GM23338 (cell line): Measurements from ENCODE around the gene CIITA. TPM values are rescaled to one million over a fixed set of nuclear protein-coding genes. Genes with fewer than 3 reads are reported as not detected.
A peak's percentile ranks its signal among the peaks of the same experiment; 100 is the strongest.

ENCODE experiments used
- ATAC-seq: fragments of 200-7000 bp; cut with Tn5 transposase; 3 replicates; pipeline ENCODE4 v1.9.1; 2020
- DNase-seq: peaks from one replicate; pipeline ENCODE4 v3.0.0-alpha.2; 2015; ENCODE audit warnings: low spot score
- H2AFZ ChIP-seq: fragments of 200-600 bp; sonication (generic); 2 replicates; pipeline ENCODE4 v1.8.0; 2016; ENCODE audit warnings: antibody characterized with exemption, mild to moderate bottlenecking, moderate library complexity
- H3F3A ChIP-seq: fragments of 200-600 bp; sonication (generic); replicated peaks from 2 replicates; pipeline ENCODE4 v1.8.0; 2017; ENCODE audit warnings: antibody characterized with exemption, mixed run types, low read depth
- H3K27ac ChIP-seq: fragments of 200-600 bp; sonication (generic); 2 replicates; pipeline ENCODE4 v1.6.1; 2016; ENCODE audit warnings: low read depth
- H3K27me3 ChIP-seq: fragments of 200-600 bp; sonication (generic); 2 replicates; pipeline ENCODE4 v1.8.0; 2016; ENCODE audit warnings: mild to moderate bottlenecking, mixed run types, moderate library complexity; ENCODE audit not compliant: insufficient read depth
- H3K36me3 ChIP-seq: fragments of 200-600 bp; sonication (generic); 2 replicates; pipeline ENCODE4 v1.8.0; 2016; ENCODE audit warnings: mild to moderate bottlenecking; ENCODE audit not compliant: insufficient read depth
- H3K4me1 ChIP-seq: fragments of 200-600 bp; sonication (generic); 2 replicates; pipeline ENCODE4 v1.8.0; 2016; ENCODE audit warnings: mild to moderate bottlenecking, moderate library complexity; ENCODE audit not compliant: insufficient read depth
- H3K4me2 ChIP-seq: fragments of 200-600 bp; sonication (generic); 2 replicates; pipeline ENCODE4 v1.7.1; 2017; ENCODE audit warnings: mixed run types
- H3K4me3 ChIP-seq: fragments of 200-600 bp; sonication (generic); 2 replicates; pipeline ENCODE4 v1.6.1; 2016; ENCODE audit warnings: mixed run types
- H3K79me2 ChIP-seq: fragments of 200-600 bp; sonication (generic); replicated peaks from 2 replicates; pipeline ENCODE4 v1.8.0; 2017; ENCODE audit warnings: mild to moderate bottlenecking; ENCODE audit not compliant: insufficient read depth
- H3K9me2 ChIP-seq: fragments of 200-600 bp; sonication (generic); 2 replicates; pipeline ENCODE4 v1.8.0; 2017; ENCODE audit not compliant: insufficient read depth
- H4K20me1 ChIP-seq: fragments of 200-600 bp; sonication (generic); replicated peaks from 2 replicates; pipeline ENCODE4 v1.8.0; 2017; ENCODE audit warnings: mild to moderate bottlenecking; ENCODE audit not compliant: insufficient read depth
- H3K27ac Mint-ChIP-seq: 2 replicates; pipeline ENCODE4 v1.8.0; 2020; ENCODE audit warnings: inconsistent platforms, mild to moderate bottlenecking, moderate library complexity, mixed read lengths
- H3K27me3 Mint-ChIP-seq: 3 replicates; pipeline ENCODE4 v1.8.0; 2022; ENCODE audit warnings: low read depth, mild to moderate bottlenecking, moderate library complexity, mixed read lengths, inconsistent platforms; ENCODE audit not compliant: insufficient read depth, poor library complexity
- H3K36me3 Mint-ChIP-seq: 3 replicates; pipeline ENCODE4 v1.8.0; 2021; ENCODE audit warnings: low read depth, mild to moderate bottlenecking, inconsistent platforms, moderate library complexity, mixed read lengths
- H3K4me1 Mint-ChIP-seq: 3 replicates; pipeline ENCODE4 v1.8.0; 2020; ENCODE audit warnings: mild to moderate bottlenecking, inconsistent platforms, mixed read lengths
- H3K4me3 Mint-ChIP-seq: 3 replicates; pipeline ENCODE4 v1.8.0; 2021; ENCODE audit warnings: moderate library complexity, mild to moderate bottlenecking, inconsistent platforms, mixed read lengths
- H3K9me3 Mint-ChIP-seq: 3 replicates; pipeline ENCODE4 v1.8.0; 2020; ENCODE audit warnings: moderate library complexity, mild to moderate bottlenecking, inconsistent platforms, mixed read lengths
- CREB1 ChIP-seq: fragments of 250-450 bp; sonication (Bioruptor Pico); IDR thresholded peaks from 2 replicates; pipeline ENCODE4 v1.5.0; 2020; ENCODE audit warnings: low read depth, mild to moderate bottlenecking, moderate library complexity
- ETS1 ChIP-seq: IDR thresholded peaks from 2 replicates; pipeline ENCODE4 v1.6.1; 2016; ENCODE audit warnings: antibody characterized with exemption
- EZH2 ChIP-seq: fragments of 200-600 bp; sonication (generic); IDR thresholded peaks from one replicate; pipeline ENCODE4 v1.8.0; 2017; ENCODE audit warnings: antibody characterized with exemption, mild to moderate bottlenecking, low read depth; ENCODE audit not compliant: unreplicated experiment
- EZH2phosphoT487 ChIP-seq: fragments of 200-600 bp; sonication (generic); IDR thresholded peaks from one replicate; pipeline ENCODE4 v1.8.1; 2018; ENCODE audit warnings: antibody characterized with exemption; ENCODE audit not compliant: unreplicated experiment
- JUNB ChIP-seq: IDR thresholded peaks from one replicate; pipeline ENCODE4 v1.6.1; 2016; ENCODE audit warnings: antibody characterized with exemption; ENCODE audit not compliant: unreplicated experiment
- NANOG ChIP-seq: IDR thresholded peaks from 2 replicates; pipeline ENCODE4 v1.6.1; 2016; ENCODE audit warnings: antibody characterized with exemption, borderline replicate concordance
- POLR2AphosphoS5 ChIP-seq: IDR thresholded peaks from 2 replicates; pipeline ENCODE4 v1.6.1; 2016; ENCODE audit warnings: antibody characterized with exemption, low read depth
- STAT1 ChIP-seq: IDR thresholded peaks from one replicate; pipeline ENCODE4 v1.6.1; 2016; ENCODE audit warnings: antibody characterized with exemption; ENCODE audit not compliant: unreplicated experiment
- ZNF114 ChIP-seq: fragments of 250-450 bp; sonication (Bioruptor Pico); IDR thresholded peaks from 2 replicates; pipeline ENCODE4 v1.5.0; 2020; ENCODE audit warnings: mild to moderate bottlenecking, moderate library complexity
- ZNF331 ChIP-seq: fragments of 250-450 bp; sonication (Bioruptor Pico); IDR thresholded peaks from 2 replicates; pipeline ENCODE4 v1.5.0; 2020; ENCODE audit warnings: low read depth, mild to moderate bottlenecking, moderate library complexity
- ZNF462 ChIP-seq: fragments of 250-450 bp; sonication (Bioruptor Pico); IDR thresholded peaks from 2 replicates; pipeline ENCODE4 v1.5.0; 2020; ENCODE audit warnings: mild to moderate bottlenecking, moderate library complexity
- polyA plus RNA-seq: library from polyadenylated mRNA; unstranded; fragments of >200 nt; fragmentation: Nextera tagmentation; extraction: Ambion mirVana; gene quantifications from 2 replicates; pipeline ENCODE4 v1.2.1, GENCODE V29; 2016
- total RNA-seq: library from RNA; depleted of rRNA; stranded (reverse); fragments of >200 nt; shearing (Covaris generic); gene quantifications from 2 replicates; pipeline ENCODE4 v1.2.3, GENCODE V29; 2014
- TF ChIP-seq, protein P1 (sequence below), 2 experiments: fragments of 200-600 bp in 1 of 2; sonication (generic) in 1 of 2; conservative IDR thresholded peaks; 2 replicates each; pipeline versions ENCODE4 v1.5.1 to v1.6.1; 2016 to 2017; ENCODE audit warnings: antibody characterized with exemption in 2 of 2, low read depth in 2 of 2, mild to moderate bottlenecking in 2 of 2, moderate library complexity in 1 of 2
- TF ChIP-seq, protein P2 (sequence below): IDR thresholded peaks from one replicate; pipeline ENCODE4 v1.6.1; 2018; ENCODE audit warnings: antibody characterized with exemption; ENCODE audit not compliant: unreplicated experiment

The CIITA gene
- total and polyA plus RNA-seq, 2 experiments from 2014 or later, result 0.10 to 0.57 TPM

GRCh38 chr16:10940501-10941079, 63.6 kb downstream of the CIITA start:
- ATAC-seq, result no peak
- H3K79me2 ChIP-seq, result peaks cover 45% of the 10 kb centered on the region
- H3K27ac ChIP-seq, result no peak overlapping the region
- no peaks in the 10 kb centered on the region for H3K9me2 ChIP-seq
- H3K4me2 ChIP-seq, result peak overlapping the region; percentile 96
- no peak for DNase-seq
- Mint-ChIP-seq H3K4me1 (peaks cover 35% of the 10 kb centered on the region), H3K27me3 (peaks cover 6% of the 10 kb centered on the region), H3K9me3 (no peaks in the 10 kb centered on the region), H3K4me3 (peak overlapping the region; percentile 92), H3K36me3 (no peaks in the 10 kb centered on the region; the same call in 2 of the 3 replicates), H3K27ac (no peak overlapping the region)
- peaks cover 23% of the 10 kb centered on the region for H3K4me1 ChIP-seq
- H3K4me3 ChIP-seq, result peak overlapping the region; percentile 65
- H3K36me3 ChIP-seq, result no peaks in the 10 kb centered on the region; the same call in 1 of the 2 replicates
- TF ChIP-seq ETS1 (no peak), ZNF114 (CRISPR knock-in tag) (no peak), JUNB (no peak), ZNF331 (CRISPR knock-in tag) (no peak), STAT1 (no peak), CREB1 (no peak), ZNF462 (no peak), POLR2AphosphoS5 (no peak), EZH2phosphoT487 (no peak), EZH2 (no peak), NANOG (no peak)
- TF ChIP-seq, protein P1, sequence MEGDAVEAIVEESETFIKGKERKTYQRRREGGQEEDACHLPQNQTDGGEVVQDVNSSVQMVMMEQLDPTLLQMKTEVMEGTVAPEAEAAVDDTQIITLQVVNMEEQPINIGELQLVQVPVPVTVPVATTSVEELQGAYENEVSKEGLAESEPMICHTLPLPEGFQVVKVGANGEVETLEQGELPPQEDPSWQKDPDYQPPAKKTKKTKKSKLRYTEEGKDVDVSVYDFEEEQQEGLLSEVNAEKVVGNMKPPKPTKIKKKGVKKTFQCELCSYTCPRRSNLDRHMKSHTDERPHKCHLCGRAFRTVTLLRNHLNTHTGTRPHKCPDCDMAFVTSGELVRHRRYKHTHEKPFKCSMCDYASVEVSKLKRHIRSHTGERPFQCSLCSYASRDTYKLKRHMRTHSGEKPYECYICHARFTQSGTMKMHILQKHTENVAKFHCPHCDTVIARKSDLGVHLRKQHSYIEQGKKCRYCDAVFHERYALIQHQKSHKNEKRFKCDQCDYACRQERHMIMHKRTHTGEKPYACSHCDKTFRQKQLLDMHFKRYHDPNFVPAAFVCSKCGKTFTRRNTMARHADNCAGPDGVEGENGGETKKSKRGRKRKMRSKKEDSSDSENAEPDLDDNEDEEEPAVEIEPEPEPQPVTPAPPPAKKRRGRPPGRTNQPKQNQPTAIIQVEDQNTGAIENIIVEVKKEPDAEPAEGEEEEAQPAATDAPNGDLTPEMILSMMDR (conservative IDR thresholded peaks at IDR 0.05; ENCODE audit: low read depth in 2 of 2), result no peak
- TF ChIP-seq, protein P2, sequence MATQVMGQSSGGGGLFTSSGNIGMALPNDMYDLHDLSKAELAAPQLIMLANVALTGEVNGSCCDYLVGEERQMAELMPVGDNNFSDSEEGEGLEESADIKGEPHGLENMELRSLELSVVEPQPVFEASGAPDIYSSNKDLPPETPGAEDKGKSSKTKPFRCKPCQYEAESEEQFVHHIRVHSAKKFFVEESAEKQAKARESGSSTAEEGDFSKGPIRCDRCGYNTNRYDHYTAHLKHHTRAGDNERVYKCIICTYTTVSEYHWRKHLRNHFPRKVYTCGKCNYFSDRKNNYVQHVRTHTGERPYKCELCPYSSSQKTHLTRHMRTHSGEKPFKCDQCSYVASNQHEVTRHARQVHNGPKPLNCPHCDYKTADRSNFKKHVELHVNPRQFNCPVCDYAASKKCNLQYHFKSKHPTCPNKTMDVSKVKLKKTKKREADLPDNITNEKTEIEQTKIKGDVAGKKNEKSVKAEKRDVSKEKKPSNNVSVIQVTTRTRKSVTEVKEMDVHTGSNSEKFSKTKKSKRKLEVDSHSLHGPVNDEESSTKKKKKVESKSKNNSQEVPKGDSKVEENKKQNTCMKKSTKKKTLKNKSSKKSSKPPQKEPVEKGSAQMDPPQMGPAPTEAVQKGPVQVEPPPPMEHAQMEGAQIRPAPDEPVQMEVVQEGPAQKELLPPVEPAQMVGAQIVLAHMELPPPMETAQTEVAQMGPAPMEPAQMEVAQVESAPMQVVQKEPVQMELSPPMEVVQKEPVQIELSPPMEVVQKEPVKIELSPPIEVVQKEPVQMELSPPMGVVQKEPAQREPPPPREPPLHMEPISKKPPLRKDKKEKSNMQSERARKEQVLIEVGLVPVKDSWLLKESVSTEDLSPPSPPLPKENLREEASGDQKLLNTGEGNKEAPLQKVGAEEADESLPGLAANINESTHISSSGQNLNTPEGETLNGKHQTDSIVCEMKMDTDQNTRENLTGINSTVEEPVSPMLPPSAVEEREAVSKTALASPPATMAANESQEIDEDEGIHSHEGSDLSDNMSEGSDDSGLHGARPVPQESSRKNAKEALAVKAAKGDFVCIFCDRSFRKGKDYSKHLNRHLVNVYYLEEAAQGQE, result no peak
- H2AFZ ChIP-seq, result no peak overlapping the region
- 0 out of 2 replicates have a peak, but pooled peaks cover 4% of the 10 kb centered on the region for H3F3A ChIP-seq
- H3K27me3 ChIP-seq, result 0 out of 2 replicates have a peak, but pooled peaks cover 5% of the 10 kb centered on the region
- H4K20me1 ChIP-seq, result peaks cover 45% of the 10 kb centered on the region
